ENCODE data around the gene NSF.
"Not testable (repeated sequence)": the region's sequence is repeated elsewhere in the genome, so short reads cannot be mapped to it uniquely, and the experiment has no call there.

Gene NSF

GRCh38 chr17:46649246-46649645, 58.8 kb downstream of the NSF start:
- not testable (repeated sequence) for DNase-seq (ENCODE audit: low read depth, low spot score); H3K9ac ChIP-seq (ENCODE audit: insufficient read length); H3K4me3 ChIP-seq; H3K9me3 ChIP-seq (ENCODE audit: low read depth, low read length); H3K36me3 ChIP-seq (ENCODE audit: insufficient read depth, low read length); H3K27ac ChIP-seq

- H3K27ac ChIP-seq; H3K36me3 ChIP-seq (ENCODE audit: insufficient read depth, low read length); H3K9me3 ChIP-seq (ENCODE audit: low read depth, low read length); H3K4me3 ChIP-seq; H3K9ac ChIP-seq (ENCODE audit: insufficient read length); DNase-seq (ENCODE audit: low read depth, low spot score): not testable (repeated sequence)
These were observed 61.7 kb downstream of the NSF start for GRCh38 chr17:46652024-46652643.

GRCh38 chr17:46658235-46658634, 67.8 kb downstream of the NSF start:
- not testable (repeated sequence) for DNase-seq (ENCODE audit: low read depth, low spot score); H3K27ac ChIP-seq; H3K9me3 ChIP-seq (ENCODE audit: low read depth, low read length); H3K9ac ChIP-seq (ENCODE audit: insufficient read length); H3K4me3 ChIP-seq; H3K36me3 ChIP-seq (ENCODE audit: insufficient read depth, low read length)

- H3K9ac ChIP-seq (ENCODE audit: insufficient read length); DNase-seq (ENCODE audit: low read depth, low spot score); H3K9me3 ChIP-seq (ENCODE audit: low read depth, low read length); H3K27ac ChIP-seq; H3K4me3 ChIP-seq; H3K36me3 ChIP-seq (ENCODE audit: insufficient read depth, low read length): not testable (repeated sequence)
These were observed 69.2 kb downstream of the NSF start for GRCh38 chr17:46659702-46660101.

GRCh38 chr17:46663123-46663522, 72.7 kb downstream of the NSF start:
- not testable (repeated sequence) for H3K27ac ChIP-seq; DNase-seq (ENCODE audit: low read depth, low spot score); H3K9me3 ChIP-seq (ENCODE audit: low read depth, low read length); H3K4me3 ChIP-seq; H3K9ac ChIP-seq (ENCODE audit: insufficient read length); H3K36me3 ChIP-seq (ENCODE audit: insufficient read depth, low read length)

- H3K36me3 ChIP-seq (ENCODE audit: insufficient read depth, low read length); H3K9ac ChIP-seq (ENCODE audit: insufficient read length); H3K27ac ChIP-seq; DNase-seq (ENCODE audit: low read depth, low spot score); H3K9me3 ChIP-seq (ENCODE audit: low read depth, low read length); H3K4me3 ChIP-seq: not testable (repeated sequence)
These were observed 73.1 kb downstream of the NSF start for GRCh38 chr17:46663552-46663951.

- not testable (repeated sequence) for H3K27ac ChIP-seq; DNase-seq (ENCODE audit: low read depth, low spot score); H3K4me3 ChIP-seq; H3K9ac ChIP-seq (ENCODE audit: insufficient read length); H3K9me3 ChIP-seq (ENCODE audit: low read depth, low read length); H3K36me3 ChIP-seq (ENCODE audit: insufficient read depth, low read length)
These were observed 75.5 kb downstream of the NSF start for GRCh38 chr17:46665969-46666368.

GRCh38 chr17:46670789-46671188, 80.3 kb downstream of the NSF start:
- H3K27ac ChIP-seq; H3K9me3 ChIP-seq (ENCODE audit: low read depth, low read length); H3K4me3 ChIP-seq; H3K36me3 ChIP-seq (ENCODE audit: insufficient read depth, low read length); H3K9ac ChIP-seq (ENCODE audit: insufficient read length); DNase-seq (ENCODE audit: low read depth, low spot score): not testable (repeated sequence)

- not testable (repeated sequence) for H3K27ac ChIP-seq; H3K9me3 ChIP-seq (ENCODE audit: low read depth, low read length); H3K36me3 ChIP-seq (ENCODE audit: insufficient read depth, low read length); H3K9ac ChIP-seq (ENCODE audit: insufficient read length); H3K4me3 ChIP-seq; DNase-seq (ENCODE audit: low read depth, low spot score)
These were observed 82.3 kb downstream of the NSF start for GRCh38 chr17:46672777-46673176.

- not testable (repeated sequence) for H3K27ac ChIP-seq; H3K4me3 ChIP-seq; H3K9ac ChIP-seq (ENCODE audit: insufficient read length); H3K36me3 ChIP-seq (ENCODE audit: insufficient read depth, low read length); H3K9me3 ChIP-seq (ENCODE audit: low read depth, low read length); DNase-seq (ENCODE audit: low read depth, low spot score)
These were observed 87.3 kb downstream of the NSF start for GRCh38 chr17:46677819-46678218.

- not testable (repeated sequence) for H3K27ac ChIP-seq; H3K36me3 ChIP-seq (ENCODE audit: insufficient read depth, low read length); DNase-seq (ENCODE audit: low read depth, low spot score); H3K9ac ChIP-seq (ENCODE audit: insufficient read length); H3K9me3 ChIP-seq (ENCODE audit: low read depth, low read length); H3K4me3 ChIP-seq
These were observed 93.2 kb downstream of the NSF start for GRCh38 chr17:46683653-46684052.

GRCh38 chr17:46685284-46685683, 94.8 kb downstream of the NSF start:
- not testable (repeated sequence) for H3K27ac ChIP-seq; H3K36me3 ChIP-seq (ENCODE audit: insufficient read depth, low read length); H3K4me3 ChIP-seq; H3K9ac ChIP-seq (ENCODE audit: insufficient read length); H3K9me3 ChIP-seq (ENCODE audit: low read depth, low read length); DNase-seq (ENCODE audit: low read depth, low spot score)

- not testable (repeated sequence) for H3K9me3 ChIP-seq (ENCODE audit: low read depth, low read length); H3K4me3 ChIP-seq; H3K9ac ChIP-seq (ENCODE audit: insufficient read length); H3K27ac ChIP-seq; DNase-seq (ENCODE audit: low read depth, low spot score); H3K36me3 ChIP-seq (ENCODE audit: insufficient read depth, low read length)
These were observed 101.7 kb downstream of the NSF start for GRCh38 chr17:46692196-46692595.

- H3K27ac ChIP-seq; H3K4me3 ChIP-seq; DNase-seq (ENCODE audit: low read depth, low spot score); H3K9ac ChIP-seq (ENCODE audit: insufficient read length); H3K9me3 ChIP-seq (ENCODE audit: low read depth, low read length); H3K36me3 ChIP-seq (ENCODE audit: insufficient read depth, low read length): not testable (repeated sequence)
These were observed 102.8 kb downstream of the NSF start for GRCh38 chr17:46693283-46693682.

- DNase-seq (ENCODE audit: low read depth, low spot score); H3K9ac ChIP-seq (ENCODE audit: insufficient read length); H3K9me3 ChIP-seq (ENCODE audit: low read depth, low read length); H3K27ac ChIP-seq; H3K4me3 ChIP-seq; H3K36me3 ChIP-seq (ENCODE audit: insufficient read depth, low read length): not testable (repeated sequence)
These were observed 106.1 kb downstream of the NSF start for GRCh38 chr17:46696522-46696921.

Data from SK-N-MC (cell line).